ENCODE data around the gene FILIP1L.

The FILIP1L gene

GRCh38 chr3:100076731-100077529 is 37.4 kb downstream of the FILIP1L start:
- no peaks in the 10 kb centered on the region for H3K9me3 ChIP-seq (ENCODE audit: severe bottlenecking)
- H3K27me3 ChIP-seq (ENCODE audit: insufficient read depth, low read depth, severe bottlenecking), result no peaks in the 10 kb centered on the region
- no peaks in the 10 kb centered on the region; the same call in 1 of the 2 replicates for H3K36me3 ChIP-seq
- no peak overlapping the region for H3K4me3 ChIP-seq (ENCODE audit: low read depth, low read length)
- peak; percentile 27 for DNase-seq
- H3K27ac ChIP-seq, result peak overlapping the region; percentile 75
- no peak for TF ChIP-seq CTCF (IDR thresholded peaks at IDR 0.05; ENCODE audit: low read depth, low read length)

GRCh38 chr3:100075851-100076730 is 38.2 kb downstream of the FILIP1L start:
- no peak for TF ChIP-seq CTCF (IDR thresholded peaks at IDR 0.05; ENCODE audit: low read depth, low read length)
- Histone ChIP-seq H3K9me3 (ENCODE audit: severe bottlenecking) (no peaks in the 10 kb centered on the region), H3K27ac (peak overlapping the region; percentile 75), H3K4me3 (ENCODE audit: low read depth, low read length) (no peak overlapping the region), H3K27me3 (ENCODE audit: insufficient read depth, low read depth, severe bottlenecking) (no peaks in the 10 kb centered on the region), H3K36me3 (no peaks in the 10 kb centered on the region; the same call in 1 of the 2 replicates)
- peak; percentile 12 for DNase-seq

- Histone ChIP-seq H3K27ac (peak overlapping the region; percentile 75), H3K9me3 (ENCODE audit: severe bottlenecking) (no peaks in the 10 kb centered on the region), H3K27me3 (ENCODE audit: insufficient read depth, low read depth, severe bottlenecking) (no peaks in the 10 kb centered on the region), H3K36me3 (no peaks in the 10 kb centered on the region; the same call in 1 of the 2 replicates), H3K4me3 (ENCODE audit: low read depth, low read length) (no peak overlapping the region)
- no peak for TF ChIP-seq CTCF (IDR thresholded peaks at IDR 0.05; ENCODE audit: low read depth, low read length)
- DNase-seq, result no peak
Observed at GRCh38 chr3:100075196-100075595, 39.1 kb downstream of the FILIP1L start.

- H3K4me3 ChIP-seq (ENCODE audit: low read depth, low read length), result peak overlapping the region; percentile 9
- peak overlapping the region; percentile 75 for H3K27ac ChIP-seq
- H3K9me3 ChIP-seq (ENCODE audit: severe bottlenecking), result no peaks in the 10 kb centered on the region
- no peak for TF ChIP-seq CTCF (IDR thresholded peaks at IDR 0.05; ENCODE audit: low read depth, low read length)
- no peaks in the 10 kb centered on the region for H3K36me3 ChIP-seq
- H3K27me3 ChIP-seq (ENCODE audit: insufficient read depth, low read depth, severe bottlenecking), result no peaks in the 10 kb centered on the region
- DNase-seq, result peak; percentile 48
Observed at GRCh38 chr3:100073714-100074307, 40.5 kb downstream of the FILIP1L start.

GRCh38 chr3:100073049-100073713 is 41.1 kb downstream of the FILIP1L start:
- H3K27me3 ChIP-seq (ENCODE audit: insufficient read depth, low read depth, severe bottlenecking), result no peaks in the 10 kb centered on the region
- H3K36me3 ChIP-seq, result no peaks in the 10 kb centered on the region
- peak overlapping the region; percentile 75 for H3K27ac ChIP-seq
- no peaks in the 10 kb centered on the region for H3K9me3 ChIP-seq (ENCODE audit: severe bottlenecking)
- TF ChIP-seq CTCF (IDR thresholded peaks at IDR 0.05; ENCODE audit: low read depth, low read length), result no peak
- peak overlapping the region; percentile 9 for H3K4me3 ChIP-seq (ENCODE audit: low read depth, low read length)
- no peak for DNase-seq
